ENCODE data around the gene RPL3. TPM values are rescaled to one million over a fixed set of nuclear protein-coding genes. Genes with fewer than 3 reads are reported as not detected.

Gene RPL3
- total RNA-seq (ENCODE audit: low replicate concordance): 1,848 and 3,122 TPM in 2 replicates

DNA sequence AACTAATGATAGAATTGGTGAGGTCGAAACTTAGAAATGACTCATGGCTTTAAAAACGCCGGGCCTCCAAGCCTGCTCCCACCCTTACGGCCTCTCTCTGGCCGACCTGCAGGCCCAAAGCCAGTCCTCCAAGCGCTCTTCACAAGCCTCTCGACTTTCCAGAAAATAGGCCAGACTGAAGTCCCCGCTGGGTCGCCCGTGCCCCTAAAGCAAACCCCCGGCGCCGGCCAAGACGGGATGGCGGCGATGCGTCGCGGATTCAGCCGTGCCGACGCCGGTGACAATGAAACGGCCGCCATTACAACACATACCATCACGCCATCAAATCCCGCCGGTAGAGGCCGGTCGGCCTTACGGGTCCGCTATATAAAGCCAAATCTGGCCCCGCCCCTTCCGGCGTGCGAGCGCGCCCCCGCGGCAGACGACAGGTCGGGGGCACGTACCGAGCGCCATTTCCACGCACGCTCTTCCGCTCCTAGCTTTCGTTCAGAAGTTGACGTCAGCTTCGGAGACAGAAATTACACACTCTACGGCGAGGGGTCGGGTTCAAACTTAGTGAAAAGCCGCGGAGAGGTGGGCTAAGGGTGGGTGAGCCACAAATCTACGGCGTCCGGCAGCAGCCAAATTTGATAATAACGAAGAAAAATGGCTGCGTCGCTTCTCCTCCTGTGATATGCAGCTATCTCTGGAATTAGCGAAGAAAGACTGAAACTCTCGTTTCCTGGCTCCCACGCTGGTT lies at the start of gene RPL3:
TSS of gene RPL3 (minus strand) at position 340 of the 739 bp plus-strand sequence. CDS start at position 314, 26 bp downstream.
- TF ChIP-seq, protein P1, sequence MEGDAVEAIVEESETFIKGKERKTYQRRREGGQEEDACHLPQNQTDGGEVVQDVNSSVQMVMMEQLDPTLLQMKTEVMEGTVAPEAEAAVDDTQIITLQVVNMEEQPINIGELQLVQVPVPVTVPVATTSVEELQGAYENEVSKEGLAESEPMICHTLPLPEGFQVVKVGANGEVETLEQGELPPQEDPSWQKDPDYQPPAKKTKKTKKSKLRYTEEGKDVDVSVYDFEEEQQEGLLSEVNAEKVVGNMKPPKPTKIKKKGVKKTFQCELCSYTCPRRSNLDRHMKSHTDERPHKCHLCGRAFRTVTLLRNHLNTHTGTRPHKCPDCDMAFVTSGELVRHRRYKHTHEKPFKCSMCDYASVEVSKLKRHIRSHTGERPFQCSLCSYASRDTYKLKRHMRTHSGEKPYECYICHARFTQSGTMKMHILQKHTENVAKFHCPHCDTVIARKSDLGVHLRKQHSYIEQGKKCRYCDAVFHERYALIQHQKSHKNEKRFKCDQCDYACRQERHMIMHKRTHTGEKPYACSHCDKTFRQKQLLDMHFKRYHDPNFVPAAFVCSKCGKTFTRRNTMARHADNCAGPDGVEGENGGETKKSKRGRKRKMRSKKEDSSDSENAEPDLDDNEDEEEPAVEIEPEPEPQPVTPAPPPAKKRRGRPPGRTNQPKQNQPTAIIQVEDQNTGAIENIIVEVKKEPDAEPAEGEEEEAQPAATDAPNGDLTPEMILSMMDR (IDR thresholded peaks at IDR 0.05; ENCODE audit: insufficient read depth, low read length): peak; percentile 30
- H3K4me3 ChIP-seq (ENCODE audit: low read depth, low read length): peak within 1 kb of the TSS; percentile 90

DNA sequence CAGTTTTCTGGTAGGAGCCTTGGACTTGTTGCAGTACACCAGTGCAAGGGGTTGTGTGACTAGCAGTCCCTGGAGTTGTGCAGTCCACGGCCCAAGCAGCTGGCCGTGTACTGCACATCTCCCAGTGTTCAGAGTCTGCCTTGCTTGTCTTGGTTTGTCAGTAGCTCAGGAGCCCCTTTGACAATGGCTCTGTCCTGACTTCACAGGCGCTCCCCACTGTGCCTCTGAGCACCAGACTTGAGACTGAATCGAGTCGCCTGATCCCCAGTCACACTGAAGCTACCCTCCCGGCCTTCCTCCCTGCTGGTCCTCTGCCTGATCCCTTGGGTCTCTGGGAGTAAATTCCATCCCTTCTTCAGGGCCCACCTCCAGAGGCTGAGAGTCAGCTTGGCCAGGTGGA lies 49.8 kb upstream of the RPL3 start:
- TF ChIP-seq, protein P1 (IDR thresholded peaks at IDR 0.05; ENCODE audit: insufficient read depth, low read length): no peak
- no peak overlapping the region for H3K4me3 ChIP-seq (ENCODE audit: low read depth, low read length)
- DNase-seq (ENCODE audit: low read depth): no peak

More for the DNA sequence above, at the start of gene RPL3:
- DNase-seq (ENCODE audit: low read depth): peak; percentile 99

DNA sequence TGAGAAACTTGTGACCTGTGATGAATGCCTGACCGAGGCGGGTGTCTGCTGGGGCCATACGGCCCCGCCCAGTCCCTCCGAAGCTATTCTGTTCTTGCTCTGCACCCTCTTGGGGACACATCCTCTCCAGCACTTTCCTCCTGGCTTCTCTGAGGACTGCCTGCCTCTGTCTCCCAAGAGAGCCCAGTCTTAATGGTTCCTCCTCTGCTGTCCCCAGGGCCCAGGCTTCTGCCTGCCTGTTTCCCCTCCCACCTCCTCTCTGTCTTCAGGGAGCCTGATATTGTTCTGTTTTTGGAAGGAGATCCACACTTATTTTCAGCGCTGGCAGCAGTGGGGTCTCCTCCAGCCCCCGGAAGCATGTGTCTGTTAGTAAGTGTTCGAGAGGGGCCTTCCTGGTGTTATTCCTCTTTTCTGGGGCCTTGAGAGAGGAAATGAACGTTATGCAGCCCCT lies 49.1 kb upstream of the RPL3 start:
- DNase-seq (ENCODE audit: low read depth): no peak
- TF ChIP-seq, protein P1 (IDR thresholded peaks at IDR 0.05; ENCODE audit: insufficient read depth, low read length): no peak
- H3K4me3 ChIP-seq (ENCODE audit: low read depth, low read length): no peak overlapping the region

GRCh38 chr22:39367035-39367434 lies 47.6 kb upstream of the RPL3 start:
- TF ChIP-seq, protein P1 (IDR thresholded peaks at IDR 0.05; ENCODE audit: insufficient read depth, low read length): no peak
- no peak for DNase-seq (ENCODE audit: low read depth)
- H3K4me3 ChIP-seq (ENCODE audit: low read depth, low read length): no peak overlapping the region

- H3K4me3 ChIP-seq (ENCODE audit: low read depth, low read length): no peak overlapping the region
- TF ChIP-seq, protein P1 (IDR thresholded peaks at IDR 0.05; ENCODE audit: insufficient read depth, low read length): no peak
- no peak for DNase-seq (ENCODE audit: low read depth)
Measured at GRCh38 chr22:39365492-39365780, 46.0 kb upstream of the RPL3 start.

- TF ChIP-seq, protein P1 (IDR thresholded peaks at IDR 0.05; ENCODE audit: insufficient read depth, low read length): peak; percentile 15
- no peak overlapping the region for H3K4me3 ChIP-seq (ENCODE audit: low read depth, low read length)
- DNase-seq (ENCODE audit: low read depth): no peak
Measured at GRCh38 chr22:39364714-39365491, 45.5 kb upstream of the RPL3 start.

Measured in fibroblast of the aortic adventitia (primary cell).